Transverse colon (tissue), 4 donors: ENCODE measurements around the gene GATB.

Experiments used
- CTCF ChIP-seq, 5 experiments: fragments of 200-600 bp in 3 of 5; fragments of 450-650 bp in 2 of 5; sonication (generic) in 3 of 5; IDR thresholded peaks; 1 replicate in 2 of 5; 2 replicates in 3 of 5; pipeline ENCODE4 v1.5.1; 2016 to 2017; ENCODE audit warnings: antibody characterized with exemption in 5 of 5, inconsistent platforms in 3 of 5, mild to moderate bottlenecking in 2 of 5, moderate library complexity in 1 of 5
- EP300 ChIP-seq: sonication (generic); formaldehyde crosslinking; IDR thresholded peaks from one replicate; pipeline ENCODE4 v1.6.1; 2017; ENCODE audit warnings: antibody characterized with exemption, low read depth
- POLR2A ChIP-seq: fragments of 450-650 bp; IDR thresholded peaks from one replicate; pipeline ENCODE4 v1.6.1; 2016; ENCODE audit warnings: antibody characterized with exemption, mild to moderate bottlenecking, moderate library complexity
- POLR2AphosphoS5 ChIP-seq, 3 donors: sonication (generic); formaldehyde crosslinking; IDR thresholded peaks; one replicate each; pipeline ENCODE4 v1.6.1; 2016; ENCODE audit warnings: antibody characterized with exemption in 3 of 3

GRCh38 chr4:151777471-151777870 lies 16.7 kb upstream of the GATB start:
- TF ChIP-seq POLR2A (no peak), CTCF (IDR thresholded peaks at IDR 0.05) (no peak), POLR2AphosphoS5 (IDR thresholded peaks at IDR 0.05) (no peak), EP300 (no peak)
